Activated CD8-positive, alpha-beta T cell treated with anti-CD3 and anti-CD28 coated beads for 36 hours (primary cell): ENCODE data around the gene KLF3. TPM values are rescaled to one million over a fixed set of nuclear protein-coding genes. Genes with fewer than 3 reads are reported as not detected.

Experiments used
- ATAC-seq: fragments of 200-7000 bp; cut with Tn5 transposase; one replicate; pipeline ENCODE4 v1.10.0; 2021; ENCODE audit warnings: mild to moderate bottlenecking, moderate library complexity
- CTCF ChIA-PET: fragments of 350-600 bp; sonication (Branson Sonifier 250); formaldehyde crosslinking; loops from one replicate; lab custom pipeline; 2021; ENCODE audit warnings: antibody characterized with exemption; lab: Charles Lee
- POLR2A ChIA-PET: fragments of 350-600 bp; sonication (Branson Sonifier 250); formaldehyde crosslinking; loops from one replicate; lab custom pipeline; 2021; ENCODE audit warnings: antibody characterized with exemption; lab: Charles Lee
- DNase-seq: peaks from one replicate; pipeline ENCODE4 v3.0.0-alpha.2; 2020
- H3K27ac Mint-ChIP-seq: one replicate; pipeline ENCODE4 v1.8.0; 2021; ENCODE audit warnings: mild to moderate bottlenecking, mixed read lengths
- H3K27me3 Mint-ChIP-seq: one replicate; pipeline ENCODE4 v1.8.0; 2021; ENCODE audit warnings: mixed read lengths
- H3K36me3 Mint-ChIP-seq: one replicate; pipeline ENCODE4 v1.8.0; 2021; ENCODE audit warnings: low read depth, mixed read lengths
- H3K4me1 Mint-ChIP-seq: one replicate; pipeline ENCODE4 v1.8.0; 2021; ENCODE audit warnings: low read depth, mixed read lengths
- H3K4me3 Mint-ChIP-seq: one replicate; pipeline ENCODE4 v1.8.0; 2021; ENCODE audit warnings: mild to moderate bottlenecking, moderate library complexity, mixed read lengths
- H3K9me3 Mint-ChIP-seq: one replicate; pipeline ENCODE4 v1.8.0; 2021; ENCODE audit warnings: mixed read lengths
- CTCF ChIP-seq: fragments of 200-600 bp; IDR thresholded peaks from one replicate; pipeline ENCODE4 v1.8.0; 2022; ENCODE audit warnings: antibody characterized with exemption, mild to moderate bottlenecking
- intact Hi-C: fragments of 100-400 bp; cut with micrococcal nuclease; formaldehyde crosslinking; loops from one replicate; pipeline ENCODE4 v1.10.0; 2022
- total RNA-seq, 2 experiments: library from RNA; stranded (reverse); gene quantifications; one replicate each; pipeline ENCODE4 v1.2.3, GENCODE V29; 2021

KLF3 gene
- total RNA-seq, 2 experiments from 2014 or later = 5.5 to 6.0 TPM

DNA sequence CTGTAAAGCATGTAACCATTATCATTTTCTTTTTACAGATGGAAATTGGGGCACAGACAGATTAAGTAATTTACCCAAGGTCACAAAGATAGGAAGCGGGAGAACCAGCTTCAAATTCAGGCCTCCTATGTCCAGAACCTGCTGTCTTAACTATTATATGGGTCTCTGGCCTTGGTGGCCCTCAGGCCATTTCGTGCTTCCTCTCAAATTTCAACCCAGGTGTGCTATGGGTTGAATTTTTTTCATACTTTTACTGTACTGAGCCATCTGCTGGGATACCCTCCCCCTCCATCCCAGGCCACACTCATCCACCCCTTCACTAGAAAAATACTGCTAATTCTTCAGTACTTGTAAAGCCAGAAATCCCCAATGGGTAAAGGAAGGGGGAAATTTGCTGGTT, 42.3 kb downstream of the KLF3 start:
- POLR2A ChIA-PET = no interaction called here
- no peak overlapping the region for H3K4me3 Mint-ChIP-seq
- no peak overlapping the region for H3K27ac Mint-ChIP-seq
- ATAC-seq = no peak
- intact Hi-C loops = no loop called here
- DNase-seq = no peak
- TF ChIP-seq CTCF = no peak
- no peaks in the 10 kb centered on the region for H3K9me3 Mint-ChIP-seq
- H3K4me1 Mint-ChIP-seq = peaks cover 13% of the 10 kb centered on the region
- H3K36me3 Mint-ChIP-seq = no peaks in the 10 kb centered on the region
- CTCF ChIA-PET = interaction anchor here (0.7 to 1.0 kb wide), 3 partner anchors 25 to 527 kb away, joined by 3 to 4 read pairs (median 3); no protein-coding TSS in a partner anchor
- no peaks in the 10 kb centered on the region for H3K27me3 Mint-ChIP-seq

GRCh38 chr4:38710053-38710452, 46.1 kb downstream of the KLF3 start:
- H3K4me1 Mint-ChIP-seq = peaks cover 13% of the 10 kb centered on the region
- DNase-seq = no peak
- peaks cover 3% of the 10 kb centered on the region for H3K36me3 Mint-ChIP-seq
- no peak for ATAC-seq
- ChIA-PET POLR2A (no interaction called here), CTCF (interaction anchor here (0.9 kb wide), 1 partner anchor 21 kb away, joined by 4 read pairs; no protein-coding TSS in a partner anchor)
- H3K9me3 Mint-ChIP-seq = peaks cover 10% of the 10 kb centered on the region
- no peak for TF ChIP-seq CTCF
- no peak overlapping the region for H3K4me3 Mint-ChIP-seq
- no peaks in the 10 kb centered on the region for H3K27me3 Mint-ChIP-seq
- intact Hi-C loops = no loop called here
- no peak overlapping the region for H3K27ac Mint-ChIP-seq

DNA sequence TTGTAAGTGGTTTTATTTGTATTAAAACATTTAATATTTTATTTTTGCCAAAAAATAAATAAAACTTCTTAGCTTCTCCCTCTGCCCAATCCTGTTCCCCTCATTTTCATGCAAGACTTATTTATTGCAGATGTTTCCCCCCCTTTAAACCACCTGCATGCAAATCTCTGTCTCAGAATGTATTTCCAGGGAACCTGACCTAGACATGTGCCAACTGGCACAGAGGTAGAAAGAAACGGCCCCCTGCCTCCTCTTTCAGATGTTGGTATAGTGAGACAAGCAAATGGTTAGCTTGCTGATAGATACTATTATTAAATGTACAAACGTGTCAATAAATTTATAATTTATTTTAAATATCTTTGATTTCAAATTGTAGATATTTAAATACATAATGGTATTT, 47.1 kb downstream of the KLF3 start:
- ChIA-PET CTCF (interaction anchor here (1.2 to 2.9 kb wide), 2 partner anchors 20 to 531 kb away, joined by 3 to 11 read pairs; no protein-coding TSS in a partner anchor), POLR2A (no interaction called here)
- no peak for ATAC-seq
- DNase-seq = no peak
- H3K36me3 Mint-ChIP-seq = peaks cover 3% of the 10 kb centered on the region
- peaks cover 11% of the 10 kb centered on the region for H3K4me1 Mint-ChIP-seq
- peaks cover 10% of the 10 kb centered on the region for H3K9me3 Mint-ChIP-seq
- intact Hi-C loops = no loop called here
- no peak overlapping the region for H3K4me3 Mint-ChIP-seq
- TF ChIP-seq CTCF = no peak
- no peaks in the 10 kb centered on the region for H3K27me3 Mint-ChIP-seq
- no peak overlapping the region for H3K27ac Mint-ChIP-seq

DNA sequence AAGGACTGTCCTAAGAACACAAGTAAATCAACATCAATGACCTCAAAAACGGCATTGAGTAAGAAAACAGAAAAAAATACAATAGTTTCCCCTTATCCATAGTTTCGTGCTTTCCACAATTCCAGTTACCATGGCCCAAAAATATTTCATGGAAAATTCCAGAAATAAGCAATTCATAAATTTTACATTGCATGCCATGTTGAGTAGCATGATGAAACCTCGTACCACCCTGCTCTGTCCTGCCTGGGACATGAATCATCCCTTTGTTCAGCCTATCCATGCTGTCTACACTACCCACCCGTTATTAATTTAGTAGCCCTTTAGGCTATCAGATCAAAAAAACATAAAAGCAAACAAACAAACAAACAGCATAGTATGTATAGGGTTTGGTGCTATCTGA, 51.1 kb downstream of the KLF3 start:
- ChIA-PET CTCF (interaction anchor here (0.5 to 1.8 kb wide), 4 partner anchors 11 to 535 kb away, joined by 3 to 6 read pairs (median 4); no protein-coding TSS in a partner anchor), POLR2A (no interaction called here)
- Mint-ChIP-seq H3K36me3 (peaks cover 3% of the 10 kb centered on the region), H3K4me1 (peaks cover 2% of the 10 kb centered on the region), H3K9me3 (peaks cover 10% of the 10 kb centered on the region), H3K4me3 (no peak overlapping the region), H3K27ac (no peak overlapping the region), H3K27me3 (peaks cover 2% of the 10 kb centered on the region)
- ATAC-seq (no peak), DNase-seq (no peak)
- intact Hi-C loops = no loop called here
- no peak for TF ChIP-seq CTCF

- peaks cover 10% of the 10 kb centered on the region for H3K9me3 Mint-ChIP-seq
- H3K27me3 Mint-ChIP-seq = peaks cover 2% of the 10 kb centered on the region
- no peak for TF ChIP-seq CTCF
- no peak overlapping the region for H3K27ac Mint-ChIP-seq
- ChIA-PET POLR2A (no interaction called here), CTCF (no interaction called here)
- DNase-seq (no peak), ATAC-seq (no peak)
- no peaks in the 10 kb centered on the region for H3K4me1 Mint-ChIP-seq
- intact Hi-C loops = no loop called here
- H3K36me3 Mint-ChIP-seq = peaks cover 3% of the 10 kb centered on the region
- H3K4me3 Mint-ChIP-seq = no peak overlapping the region
These were observed 52.3 kb downstream of the KLF3 start for GRCh38 chr4:38716256-38716655.
